GM12878 (cell line): ENCODE measurements around the gene LRRC2. TPM values are rescaled to one million over a fixed set of nuclear protein-coding genes. Genes with fewer than 3 reads are reported as not detected.

Experiments used
- ATAC-seq: fragments of 200-7000 bp; cut with Tn5 transposase; 3 replicates; pipeline ENCODE4 v1.9.1; 2020; ENCODE audit warnings: mild to moderate bottlenecking, moderate library complexity
- BruUV-seq: library from RNA; stranded (reverse); fragments of 400-500 nt; replicated peaks from 2 replicates; lab custom pipeline; 2021; lab: Mats Ljungman, UMichigan
- CTCF ChIA-PET: fragments of 300-600 bp; sonication (Branson Sonifier 250); formaldehyde crosslinking; extraction: SDS; loops from one replicate; lab custom pipeline; 2021; ENCODE audit warnings: inconsistent platforms; lab: Yijun Ruan, JAX
- POLR2A ChIA-PET: fragments of 350-600 bp; formaldehyde crosslinking; extraction: SDS; loops from one replicate; lab custom pipeline; 2021; ENCODE audit warnings: inconsistent platforms; lab: Charles Lee
- RAD21 ChIA-PET: fragments of 300-600 bp; sonication (Branson Sonifier 250); formaldehyde crosslinking; loops from one replicate; lab custom pipeline; 2023; ENCODE audit warnings: antibody characterized with exemption; ENCODE audit not compliant: unreplicated experiment; lab: Charles Lee
- SMC1A ChIA-PET: fragments of 300-600 bp; sonication (Branson Sonifier 250); formaldehyde crosslinking; loops from one replicate; lab custom pipeline; 2023; ENCODE audit not compliant: unreplicated experiment, uncharacterized antibody; lab: Charles Lee
- DNase-seq: peaks from one replicate; pipeline ENCODE4 v3.0.0-alpha.2; 2011; ENCODE audit warnings: low read depth, low spot score
- FAIRE-seq: peaks from 3 replicates; lab custom pipeline; 2011; peaks lifted over from hg19 to GRCh38; lab: Jason Lieb, UNC
- H2AFZ ChIP-seq: 2 replicates; pipeline ENCODE4 v1.6.0; 2011; ENCODE audit warnings: low read depth, low read length, control low read depth; ENCODE audit not compliant: control insufficient read depth
- H3K27ac ChIP-seq: 2 replicates; pipeline ENCODE4 v1.5.1; 2011; ENCODE audit warnings: control low read depth; ENCODE audit not compliant: control insufficient read depth, insufficient read depth
- H3K27me3 ChIP-seq, 2 experiments: replicated peaks in 1 of 2; 2 replicates each; pipeline versions ENCODE4 v1.6.0 to v1.6.1; 2011; ENCODE audit warnings: low read length in 1 of 2; ENCODE audit not compliant: control insufficient read depth in 2 of 2, insufficient read depth in 2 of 2
- H3K36me3 ChIP-seq, 2 experiments: 2 replicates each; pipeline ENCODE4 v1.5.1; 2011; ENCODE audit warnings: low read length in 1 of 2; ENCODE audit not compliant: control insufficient read depth in 2 of 2, insufficient read depth in 2 of 2
- H3K4me1 ChIP-seq: 2 replicates; pipeline ENCODE4 v1.6.1; 2011; ENCODE audit warnings: mild to moderate bottlenecking, low read length, moderate library complexity, mixed read lengths; ENCODE audit not compliant: control insufficient read depth, insufficient read depth
- H3K4me2 ChIP-seq: 2 replicates; pipeline ENCODE4 v1.6.0; 2011; ENCODE audit warnings: control low read depth; ENCODE audit not compliant: control insufficient read depth, insufficient read depth
- H3K4me3 ChIP-seq: fragments of 200-600 bp; sonication (generic); 2 replicates; pipeline ENCODE4 v1.5.1; 2016
- H3K79me2 ChIP-seq: 2 replicates; pipeline ENCODE4 v1.6.0; 2011; ENCODE audit warnings: low read length; ENCODE audit not compliant: control insufficient read depth, insufficient read depth
- H3K9ac ChIP-seq: 2 replicates; pipeline ENCODE4 v1.8.0; 2011; ENCODE audit warnings: low read length, control low read depth, mixed read lengths; ENCODE audit not compliant: control insufficient read depth, insufficient read depth
- H3K9me3 ChIP-seq: replicated peaks from 3 replicates; pipeline ENCODE4 v1.5.1; 2011; ENCODE audit warnings: mild to moderate bottlenecking, low read length; ENCODE audit not compliant: control insufficient read depth, insufficient read depth
- H4K20me1 ChIP-seq: 2 replicates; pipeline ENCODE4 v1.6.0; 2011; ENCODE audit not compliant: control insufficient read depth, insufficient read depth
- BHLHE40 ChIP-seq, 2 experiments: fragments of 450-650 bp in 1 of 2; IDR thresholded peaks; 2 replicates each; pipeline ENCODE4 v1.6.1; 2011 to 2017; ENCODE audit warnings: low read depth in 2 of 2, borderline replicate concordance in 1 of 2, improper control_type of control experiment in 1 of 2, low read length in 1 of 2, mild to moderate bottlenecking in 1 of 2
- SREBF1 ChIP-seq: IDR thresholded peaks from 2 replicates; pipeline ENCODE4 v1.6.1; 2012; ENCODE audit warnings: mild to moderate bottlenecking, low read length
- TARDBP ChIP-seq: IDR thresholded peaks from 2 replicates; pipeline ENCODE4 v1.6.1; 2016; ENCODE audit warnings: borderline replicate concordance
- WRNIP1 ChIP-seq: IDR thresholded peaks from 2 replicates; pipeline ENCODE4 v1.6.1; 2011; ENCODE audit warnings: low read depth, low read length, improper control_type of control experiment, borderline replicate concordance
- WGBS: methylation state at CpG from one replicate; pipeline ENCODE4 v1.1.6; 2016; ENCODE audit warnings: low lambda C conversion rate; ENCODE audit not compliant: insufficient replicate concordance, insufficient coverage; ENCODE audit errors: missing lambda C conversion rate; 5-methylcytosine and 5-hydroxymethylcytosine counted together
- in situ Hi-C: fragments of 300-500 bp; cut with MboI; formaldehyde crosslinking; loops from 9 replicates; pipeline ENCODE4 v1.14.3; 2018; ENCODE audit warnings: mixed read lengths
- intact Hi-C: fragments of 100-400 bp; cut with micrococcal nuclease; formaldehyde crosslinking; loops from one replicate; pipeline ENCODE4 v1.14.2; 2022; ENCODE audit not compliant: unreplicated experiment
- polyA plus RNA-seq, 11 experiments: library from polyadenylated mRNA; depleted of rRNA in 4 of 11; unstranded in 6 of 11; stranded (reverse) in 5 of 11; fragments of >200 nt; fragmentation: Nextera tagmentation in 4 of 11; fragmentation: Illumina TruSeq in 1 of 11; extraction: Ambion mirVana in 4 of 11; extraction: Trizol in 1 of 11; gene quantifications; 1 replicate in 1 of 11; 2 replicates in 10 of 11; pipeline versions ENCODE4 v1.2.1 to v1.2.3, GENCODE V29; 2011 to 2016; ENCODE audit warnings: inconsistent platforms in 2 of 11, missing spikeins in 2 of 11, low read depth in 1 of 11
- total RNA-seq, 4 experiments: library from RNA; depleted of rRNA in 3 of 4; stranded (reverse); fragments of >200 nt in 3 of 4; fragmentation: Illumina TruSeq in 1 of 4; extraction: Trizol in 1 of 4; gene quantifications; 2 replicates each; pipeline versions ENCODE4 v1.2.1 to v1.2.3, GENCODE V29; 2013 to 2021
- TF ChIP-seq, protein P1 (sequence below): IDR thresholded peaks from 2 replicates; pipeline ENCODE4 v1.6.1; 2012; ENCODE audit warnings: low read depth, low read length, improper control_type of control experiment
- TF ChIP-seq, protein P2 (sequence below): IDR thresholded peaks from 2 replicates; pipeline ENCODE4 v1.6.1; 2011; ENCODE audit warnings: borderline replicate concordance, low read depth, mild to moderate bottlenecking, moderate library complexity, mixed read lengths, low read length; ENCODE audit not compliant: insufficient read depth; ENCODE audit errors: extremely low read length

Gene LRRC2
- total and polyA plus RNA-seq, 10 of the 15 experiments (the other 5 are each of a cell fraction or from before 2014, with no cell fraction given) = not detected

DNA sequence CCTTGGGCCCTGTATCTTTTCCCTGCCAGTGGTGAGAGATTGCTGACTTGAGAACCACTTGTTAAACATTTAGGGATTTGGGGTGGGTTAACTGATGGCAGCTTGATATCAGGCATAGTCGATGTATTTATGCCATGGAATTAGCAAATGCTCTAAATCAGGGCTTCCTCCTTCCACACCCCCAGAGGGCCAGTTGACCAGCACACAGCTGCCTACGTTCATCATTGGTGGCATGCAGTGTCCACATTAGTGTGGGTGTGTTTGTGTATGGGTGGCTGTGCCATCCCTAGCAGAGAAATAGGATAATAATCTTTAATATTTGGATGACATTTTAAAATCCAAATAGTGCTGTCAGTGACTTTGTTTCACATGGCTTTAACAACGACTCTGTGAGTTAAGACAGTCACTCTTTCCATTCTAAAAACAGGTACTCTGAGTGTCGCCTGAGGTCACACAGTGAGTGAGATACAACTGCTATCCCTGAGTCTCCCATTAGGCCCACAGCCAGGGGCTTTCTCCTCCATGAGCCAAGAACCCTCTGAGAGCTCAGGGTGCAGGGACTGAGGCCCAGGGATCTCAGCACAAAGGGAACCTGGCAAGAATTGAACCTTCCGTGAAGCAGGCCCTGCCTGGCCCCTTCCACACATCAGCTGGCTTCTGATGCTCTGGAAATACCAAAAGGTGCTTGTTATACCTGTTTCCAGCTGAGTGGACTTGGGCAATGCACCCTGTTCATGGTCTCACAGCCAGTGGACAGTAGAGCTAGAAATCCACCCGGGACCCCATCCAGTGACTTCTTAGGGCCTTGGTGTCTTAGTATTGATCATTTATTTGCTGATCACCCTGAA, 97.1 kb downstream of the LRRC2 start:
- intact Hi-C loops = no loop called here
- Histone ChIP-seq H3K9me3 (no peaks in the 10 kb centered on the region), H2AFZ (no peak overlapping the region), H3K27me3 (peaks cover 5 to 11% of the 10 kb centered on the region in 2 experiments; a peak in 3 of 4 replicates), H3K4me1 (no peaks in the 10 kb centered on the region), H3K4me2 (no peak overlapping the region), H3K79me2 (no peaks in the 10 kb centered on the region), H3K36me3 (no peaks in the 10 kb centered on the region), H3K9ac (no peak overlapping the region), H3K27ac (no peak overlapping the region), H3K4me3 (no peak overlapping the region), H4K20me1 (no peaks in the 10 kb centered on the region; the same call in 1 of the 2 replicates)
- DNase-seq (no peak), ATAC-seq (no peak), FAIRE-seq (no peak)
- BruUV-seq = no TSS peak
- RAD21 ChIA-PET = no interaction called here
- in situ Hi-C loops = no loop called here
- POLR2A ChIA-PET = no interaction called here
- TF ChIP-seq, protein P1, sequence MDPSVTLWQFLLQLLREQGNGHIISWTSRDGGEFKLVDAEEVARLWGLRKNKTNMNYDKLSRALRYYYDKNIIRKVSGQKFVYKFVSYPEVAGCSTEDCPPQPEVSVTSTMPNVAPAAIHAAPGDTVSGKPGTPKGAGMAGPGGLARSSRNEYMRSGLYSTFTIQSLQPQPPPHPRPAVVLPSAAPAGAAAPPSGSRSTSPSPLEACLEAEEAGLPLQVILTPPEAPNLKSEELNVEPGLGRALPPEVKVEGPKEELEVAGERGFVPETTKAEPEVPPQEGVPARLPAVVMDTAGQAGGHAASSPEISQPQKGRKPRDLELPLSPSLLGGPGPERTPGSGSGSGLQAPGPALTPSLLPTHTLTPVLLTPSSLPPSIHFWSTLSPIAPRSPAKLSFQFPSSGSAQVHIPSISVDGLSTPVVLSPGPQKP = no peak
- TF ChIP-seq WRNIP1 (no peak), BHLHE40 (IDR thresholded peaks at IDR 0.05; ENCODE audit: borderline replicate concordance in 1 of 2, low read depth in 2 of 2, low read length in 1 of 2) (no peak)
- CTCF ChIA-PET = interaction anchor here (1.0 to 1.3 kb wide), 2 partner anchors 18 to 20 kb away, joined by 3 to 10 read pairs; no protein-coding TSS in a partner anchor
- SMC1A ChIA-PET = no interaction called here
- WGBS = 11% methylated on average over 6 of the region's 6 CpGs

DNA sequence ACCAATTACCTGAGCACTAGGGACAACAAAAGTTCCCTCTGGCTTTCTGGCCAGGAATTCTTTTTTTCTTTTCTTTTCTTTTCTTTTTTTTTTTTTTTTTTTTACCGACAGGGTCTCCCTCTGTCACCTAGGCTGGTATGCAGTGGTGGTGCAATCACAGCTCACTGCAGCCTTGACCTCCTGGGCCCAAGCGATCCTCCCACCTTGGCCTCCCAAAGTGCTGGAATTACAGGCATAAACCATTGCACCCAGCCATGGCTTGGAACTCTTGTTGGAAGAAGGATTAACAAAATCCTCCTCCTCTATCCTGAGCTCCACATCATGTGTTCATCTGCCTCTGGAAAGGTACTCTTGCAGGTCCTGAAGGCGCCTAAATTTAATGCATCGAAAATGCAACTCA, 98.5 kb downstream of the LRRC2 start:
- DNase-seq (no peak), ATAC-seq (no peak), FAIRE-seq (no peak)
- Histone ChIP-seq H3K27me3 (peaks cover 8 to 12% of the 10 kb centered on the region in 2 experiments; a peak in 3 of 4 replicates), H3K9me3 (no peaks in the 10 kb centered on the region), H4K20me1 (no peaks in the 10 kb centered on the region), H3K36me3 (no peaks in the 10 kb centered on the region), H3K27ac (no peak overlapping the region), H2AFZ (no peak overlapping the region), H3K4me2 (no peak overlapping the region), H3K9ac (no peak overlapping the region), H3K4me3 (no peak overlapping the region), H3K79me2 (no peaks in the 10 kb centered on the region), H3K4me1 (no peaks in the 10 kb centered on the region)
- SMC1A ChIA-PET = no interaction called here
- POLR2A ChIA-PET = no interaction called here
- CTCF ChIA-PET = no interaction called here
- RAD21 ChIA-PET = no interaction called here
- 84% methylated on average over 3 of the region's 4 CpGs for WGBS
- intact Hi-C loops = no loop called here
- in situ Hi-C loops = no loop called here
- BruUV-seq = no TSS peak
- TF ChIP-seq, protein P2, sequence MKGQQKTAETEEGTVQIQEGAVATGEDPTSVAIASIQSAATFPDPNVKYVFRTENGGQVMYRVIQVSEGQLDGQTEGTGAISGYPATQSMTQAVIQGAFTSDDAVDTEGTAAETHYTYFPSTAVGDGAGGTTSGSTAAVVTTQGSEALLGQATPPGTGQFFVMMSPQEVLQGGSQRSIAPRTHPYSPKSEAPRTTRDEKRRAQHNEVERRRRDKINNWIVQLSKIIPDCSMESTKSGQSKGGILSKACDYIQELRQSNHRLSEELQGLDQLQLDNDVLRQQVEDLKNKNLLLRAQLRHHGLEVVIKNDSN = no peak
- TF ChIP-seq TARDBP (no peak), SREBF1 (no peak)
